ENCODE measurements around the gene IFNGR2.
"Not testable (repeated sequence)": the region's sequence is repeated elsewhere in the genome, so short reads cannot be mapped to it uniquely, and the experiment has no call there.

Gene IFNGR2

DNA sequence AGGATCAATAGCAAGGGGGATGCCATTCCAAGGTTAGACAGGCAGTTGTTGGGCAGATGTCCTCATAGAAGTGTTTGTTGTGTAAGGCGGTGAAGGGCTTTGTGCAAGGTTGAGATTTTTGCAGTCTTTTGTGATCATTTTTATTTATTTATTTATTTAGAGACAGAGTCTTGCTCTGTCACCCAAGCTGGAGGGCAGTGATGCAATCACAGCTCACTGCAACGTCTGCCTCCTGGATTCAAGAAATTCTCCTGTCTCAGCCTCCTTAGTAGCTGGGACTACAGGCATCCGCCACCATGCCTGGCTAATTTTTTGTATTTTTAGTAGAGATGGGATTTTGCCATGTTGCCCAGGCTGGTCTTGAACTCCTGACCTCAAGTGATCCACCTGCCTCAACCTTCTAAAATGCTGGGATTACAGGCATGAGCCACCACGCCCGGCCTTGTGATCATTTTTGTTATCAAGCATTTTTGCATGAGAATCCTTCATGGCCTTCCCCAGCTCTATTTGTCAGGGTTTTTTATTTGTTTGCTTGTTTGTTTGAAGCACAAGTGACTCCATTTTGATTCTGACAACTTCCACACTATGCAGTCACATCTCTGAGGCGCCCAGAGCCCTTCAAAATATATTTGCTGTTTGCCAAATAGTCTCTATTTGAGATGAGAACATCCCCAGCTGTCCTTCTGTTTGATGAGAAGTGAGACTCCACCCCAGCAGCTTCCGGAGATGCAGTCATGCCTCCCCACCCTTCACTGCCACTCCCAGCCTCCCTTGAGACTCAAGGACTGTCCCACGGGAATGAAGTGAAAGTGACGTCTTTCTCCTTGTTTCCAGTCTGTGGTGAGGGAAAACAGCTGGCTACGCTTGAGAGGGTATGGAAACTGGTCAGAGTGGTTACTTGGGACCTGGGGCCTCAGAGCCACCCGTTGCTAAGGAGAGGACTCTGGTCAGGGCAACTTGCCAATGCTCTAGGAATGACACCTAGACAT lies 38.6 kb downstream of the IFNGR2 start:
- H3K4me3 Mint-ChIP-seq: no peak overlapping the region
- no peaks in the 10 kb centered on the region for H3K9me3 Mint-ChIP-seq
- peak overlapping the region; percentile 89 for H3K27ac Mint-ChIP-seq
- DNase-seq: peak; percentile 16
- H3K36me3 Mint-ChIP-seq (ENCODE audit: low read depth): peaks cover 20% of the 10 kb centered on the region
- no peak for TF ChIP-seq CTCF (IDR thresholded peaks at IDR 0.05)
- no peaks in the 10 kb centered on the region for H3K27me3 Mint-ChIP-seq (ENCODE audit: low read depth, poor library complexity)
- peaks cover 27% of the 10 kb centered on the region for H3K4me1 Mint-ChIP-seq

DNA sequence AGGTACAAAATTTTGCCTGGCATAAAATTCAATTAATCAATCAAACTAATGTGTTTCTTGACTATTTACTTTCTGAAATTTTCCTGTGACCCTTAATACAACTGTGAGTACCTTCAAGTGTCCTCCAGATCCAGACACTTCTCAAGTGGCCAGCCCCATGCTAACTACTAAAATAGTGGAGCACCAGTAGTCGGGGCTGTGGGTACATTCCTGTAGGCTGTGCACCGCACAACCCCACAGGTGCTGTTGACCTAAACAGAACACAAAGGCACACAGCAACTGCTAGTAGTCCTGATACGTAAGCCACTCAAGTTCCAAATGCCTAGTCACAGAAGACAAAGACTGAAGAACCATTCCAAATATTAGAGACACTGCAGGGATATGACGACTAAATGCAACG lies 40.0 kb downstream of the IFNGR2 start:
- no peak overlapping the region for H3K4me3 Mint-ChIP-seq
- no peak for DNase-seq
- H3K9me3 Mint-ChIP-seq: no peaks in the 10 kb centered on the region
- no peaks in the 10 kb centered on the region for H3K27me3 Mint-ChIP-seq (ENCODE audit: low read depth, poor library complexity)
- H3K36me3 Mint-ChIP-seq (ENCODE audit: low read depth): peaks cover 15% of the 10 kb centered on the region
- peak overlapping the region; percentile 4 for H3K27ac Mint-ChIP-seq
- peaks cover 27% of the 10 kb centered on the region for H3K4me1 Mint-ChIP-seq
- TF ChIP-seq CTCF (IDR thresholded peaks at IDR 0.05): no peak

- peaks cover 13% of the 10 kb centered on the region for H3K36me3 Mint-ChIP-seq (ENCODE audit: low read depth)
- TF ChIP-seq CTCF (IDR thresholded peaks at IDR 0.05): no peak
- no peaks in the 10 kb centered on the region for H3K27me3 Mint-ChIP-seq (ENCODE audit: low read depth, poor library complexity)
- no peak for DNase-seq
- no peaks in the 10 kb centered on the region for H3K9me3 Mint-ChIP-seq
- H3K27ac Mint-ChIP-seq: no peak overlapping the region
- no peak overlapping the region for H3K4me3 Mint-ChIP-seq
- H3K4me1 Mint-ChIP-seq: peaks cover 27% of the 10 kb centered on the region
These were observed 41.3 kb downstream of the IFNGR2 start for GRCh38 chr21:33444499-33444898.

GRCh38 chr21:33446620-33447019 lies 43.4 kb downstream of the IFNGR2 start:
- Mint-ChIP-seq H3K36me3 (ENCODE audit: low read depth) (peaks cover 13% of the 10 kb centered on the region), H3K4me1 (peaks cover 31% of the 10 kb centered on the region)
- not testable (repeated sequence) for H3K9me3 Mint-ChIP-seq; H3K4me3 Mint-ChIP-seq; H3K27me3 Mint-ChIP-seq (ENCODE audit: low read depth, poor library complexity); H3K27ac Mint-ChIP-seq; DNase-seq

GRCh38 chr21:33449616-33450015 lies 46.4 kb downstream of the IFNGR2 start:
- no peak overlapping the region for H3K4me3 Mint-ChIP-seq
- peaks cover 31% of the 10 kb centered on the region for H3K36me3 Mint-ChIP-seq (ENCODE audit: low read depth)
- H3K4me1 Mint-ChIP-seq: peaks cover 27% of the 10 kb centered on the region
- H3K27ac Mint-ChIP-seq: no peak overlapping the region
- no peaks in the 10 kb centered on the region for H3K9me3 Mint-ChIP-seq
- no peaks in the 10 kb centered on the region for H3K27me3 Mint-ChIP-seq (ENCODE audit: low read depth, poor library complexity)
- no peak for DNase-seq
- no peak for TF ChIP-seq CTCF (IDR thresholded peaks at IDR 0.05)

GRCh38 chr21:33451634-33452071 lies 48.4 kb downstream of the IFNGR2 start:
- Mint-ChIP-seq H3K9me3 (no peaks in the 10 kb centered on the region), H3K27ac (peak overlapping the region; percentile 20), H3K4me3 (no peak overlapping the region), H3K4me1 (peaks cover 23% of the 10 kb centered on the region), H3K27me3 (ENCODE audit: low read depth, poor library complexity) (no peaks in the 10 kb centered on the region), H3K36me3 (ENCODE audit: low read depth) (peaks cover 31% of the 10 kb centered on the region)
- TF ChIP-seq CTCF (IDR thresholded peaks at IDR 0.05): no peak
- no peak for DNase-seq

Measured in nephron progenitor cell (in vitro differentiated cells).